ENCODE measurements around the gene KRTAP3-1. TPM values are rescaled to one million over a fixed set of nuclear protein-coding genes. Genes with fewer than 3 reads are reported as not detected.
"Not testable (repeated sequence)": the region's sequence is repeated elsewhere in the genome, so short reads cannot be mapped to it uniquely, and the experiment has no call there.

KRTAP3-1 gene
- total RNA-seq (not detected), total RNA-seq (0 reads per million in 172 experiments)
- not detected for polyA plus RNA-seq (2013, experiment 1 of 2)
- not detected for polyA plus RNA-seq (2013, experiment 2 of 2)

DNA sequence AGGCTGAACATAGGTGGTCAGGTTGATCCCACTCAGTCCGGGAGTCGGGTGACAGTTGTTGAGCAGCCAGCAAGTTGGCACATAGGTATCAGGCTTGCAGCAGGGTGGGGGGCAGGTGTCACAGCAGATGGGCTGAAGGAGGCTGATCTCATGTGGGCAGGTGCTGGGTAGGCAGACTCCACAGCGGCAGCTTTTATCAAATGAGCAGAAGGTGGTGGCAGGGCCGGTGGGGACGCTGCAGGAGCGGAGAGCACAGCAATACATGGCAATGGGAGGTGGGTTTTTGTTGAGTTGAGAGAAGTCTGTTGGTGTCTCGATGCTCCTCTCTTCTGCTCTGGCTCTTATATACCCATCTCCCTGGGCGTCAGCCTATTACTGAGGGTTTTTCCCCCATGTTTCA, at the start of gene KRTAP3-1:
KRTAP3-1 (minus strand) TSS at position 318 of the 400 bp plus-strand sequence; CDS start at position 264, 54 bp downstream.
- DNase-seq (no peak), ATAC-seq (ENCODE audit: poor library complexity) (no peak)
- Histone ChIP-seq H3K4me1 (ENCODE audit: insufficient read depth, low read length) (no peaks in the 10 kb centered on the region), H3K27me3 (ENCODE audit: control insufficient read depth in 1 of 2, insufficient read depth in 2 of 2, low read length in 2 of 2) (no peaks in the 10 kb centered on the region), H3K27ac (ENCODE audit: low read depth in 1 of 2, low read length in 2 of 2) (no peak within 1 kb of the TSS), H3K4me3 (ENCODE audit: low read length) (no peak within 1 kb of the TSS), H3K36me3 (ENCODE audit: insufficient read depth, low read length) (no peaks in the 10 kb centered on the region), H3K9me3 (ENCODE audit: control insufficient read depth in 1 of 2, insufficient read depth in 1 of 2, low read length in 2 of 2) (no peaks in the 10 kb centered on the region)
- no peak within 1 kb of the TSS for H3K4me3 Mint-ChIP-seq
- no peaks in the 10 kb centered on the region for H3K4me1 Mint-ChIP-seq (ENCODE audit: low read depth)
- H3K36me3 Mint-ChIP-seq (ENCODE audit: low read depth) = no peaks in the 10 kb centered on the region
- no peaks in the 10 kb centered on the region for H3K9me3 Mint-ChIP-seq
- TF ChIP-seq, protein P1, sequence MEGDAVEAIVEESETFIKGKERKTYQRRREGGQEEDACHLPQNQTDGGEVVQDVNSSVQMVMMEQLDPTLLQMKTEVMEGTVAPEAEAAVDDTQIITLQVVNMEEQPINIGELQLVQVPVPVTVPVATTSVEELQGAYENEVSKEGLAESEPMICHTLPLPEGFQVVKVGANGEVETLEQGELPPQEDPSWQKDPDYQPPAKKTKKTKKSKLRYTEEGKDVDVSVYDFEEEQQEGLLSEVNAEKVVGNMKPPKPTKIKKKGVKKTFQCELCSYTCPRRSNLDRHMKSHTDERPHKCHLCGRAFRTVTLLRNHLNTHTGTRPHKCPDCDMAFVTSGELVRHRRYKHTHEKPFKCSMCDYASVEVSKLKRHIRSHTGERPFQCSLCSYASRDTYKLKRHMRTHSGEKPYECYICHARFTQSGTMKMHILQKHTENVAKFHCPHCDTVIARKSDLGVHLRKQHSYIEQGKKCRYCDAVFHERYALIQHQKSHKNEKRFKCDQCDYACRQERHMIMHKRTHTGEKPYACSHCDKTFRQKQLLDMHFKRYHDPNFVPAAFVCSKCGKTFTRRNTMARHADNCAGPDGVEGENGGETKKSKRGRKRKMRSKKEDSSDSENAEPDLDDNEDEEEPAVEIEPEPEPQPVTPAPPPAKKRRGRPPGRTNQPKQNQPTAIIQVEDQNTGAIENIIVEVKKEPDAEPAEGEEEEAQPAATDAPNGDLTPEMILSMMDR (IDR thresholded peaks at IDR 0.05) = no peak
- ChIA-PET POLR2A (no interaction called here), CTCF (no interaction called here)
- H3K27me3 Mint-ChIP-seq = peaks cover 11% of the 10 kb centered on the region
- intact Hi-C loops (cut with DNase I, micrococcal nuclease) = no loop called here
- H3K27ac Mint-ChIP-seq = no peak within 1 kb of the TSS

DNA sequence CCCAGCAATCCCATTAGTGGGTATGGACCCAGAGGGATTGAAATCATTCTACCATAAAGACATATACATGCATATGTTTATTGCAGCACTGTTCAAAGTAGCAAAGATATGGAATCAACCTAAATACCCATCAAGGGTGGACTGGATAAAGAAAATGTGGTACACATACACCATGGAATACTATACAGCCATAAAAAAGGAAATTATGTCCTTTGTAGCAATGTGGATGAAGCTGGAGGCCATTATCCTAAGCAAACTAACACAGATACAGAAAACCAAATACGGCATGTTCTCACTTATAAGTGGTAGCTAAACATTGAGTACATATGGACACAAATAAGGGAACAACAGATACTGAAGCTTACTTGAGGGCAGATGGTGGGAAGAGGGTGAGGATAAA, 48.6 kb upstream of the KRTAP3-1 start:
- H3K9me3 ChIP-seq (ENCODE audit: control insufficient read depth in 1 of 2, insufficient read depth in 1 of 2, low read length in 2 of 2) = no peaks in the 10 kb centered on the region
- peaks cover 7% of the 10 kb centered on the region for H3K9me3 Mint-ChIP-seq
- ATAC-seq (ENCODE audit: poor library complexity) (no peak), DNase-seq (no peak)
- H3K27ac Mint-ChIP-seq = no peak overlapping the region
- no peaks in the 10 kb centered on the region for H3K36me3 Mint-ChIP-seq (ENCODE audit: low read depth)
- TF ChIP-seq, protein P1 (IDR thresholded peaks at IDR 0.05) = no peak
- no peaks in the 10 kb centered on the region for H3K36me3 ChIP-seq (ENCODE audit: insufficient read depth, low read length)
- no peak overlapping the region for H3K4me3 Mint-ChIP-seq
- H3K27ac ChIP-seq (ENCODE audit: low read depth in 1 of 2, low read length in 2 of 2) = no peak overlapping the region
- POLR2A ChIA-PET = no interaction called here
- peaks cover 62% of the 10 kb centered on the region for H3K27me3 Mint-ChIP-seq
- intact Hi-C loops (cut with DNase I, micrococcal nuclease) = no loop called here
- CTCF ChIA-PET = no interaction called here
- H3K27me3 ChIP-seq (ENCODE audit: control insufficient read depth in 1 of 2, insufficient read depth in 2 of 2, low read length in 2 of 2) = peaks cover 0 to 10% of the 10 kb centered on the region in 2 experiments
- H3K4me1 ChIP-seq (ENCODE audit: insufficient read depth, low read length) = no peaks in the 10 kb centered on the region
- H3K4me3 ChIP-seq (ENCODE audit: low read length) = no peak overlapping the region
- H3K4me1 Mint-ChIP-seq (ENCODE audit: low read depth) = no peaks in the 10 kb centered on the region

DNA sequence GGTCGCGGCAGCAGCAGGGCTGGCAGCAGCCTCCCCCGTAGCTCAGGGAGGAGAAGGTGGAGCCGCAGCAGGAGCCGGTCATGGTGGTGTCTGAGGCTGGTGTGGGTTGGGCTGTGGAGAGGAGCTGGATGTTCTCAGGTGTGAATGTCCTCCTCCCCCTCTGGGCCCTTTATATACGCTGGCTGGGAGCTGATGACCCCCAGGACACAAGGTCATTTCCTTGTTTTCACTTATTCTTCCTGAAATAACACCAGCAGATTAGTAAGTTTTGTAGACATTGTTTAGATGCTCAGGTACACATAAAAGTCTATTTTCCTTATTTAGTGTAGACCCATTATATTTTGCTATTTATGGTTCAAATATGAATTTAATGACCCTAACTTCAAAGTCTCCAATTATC, 46.2 kb upstream of the KRTAP3-1 start, which contains the start of gene KRTAP2-2:
KRTAP2-2 (minus strand) TSS at position 101 of the 400 bp plus-strand sequence; CDS start at position 82, 19 bp downstream.
- H3K4me1 Mint-ChIP-seq (ENCODE audit: low read depth); H3K27ac Mint-ChIP-seq; CTCF ChIA-PET; H3K36me3 Mint-ChIP-seq (ENCODE audit: low read depth); H3K27me3 ChIP-seq (ENCODE audit: control insufficient read depth in 1 of 2, insufficient read depth in 2 of 2, low read length in 2 of 2); ATAC-seq (ENCODE audit: poor library complexity); H3K9me3 ChIP-seq (ENCODE audit: control insufficient read depth in 1 of 2, insufficient read depth in 1 of 2, low read length in 2 of 2); H3K4me3 ChIP-seq (ENCODE audit: low read length); H3K27ac ChIP-seq (ENCODE audit: low read depth in 1 of 2, low read length in 2 of 2); H3K4me1 ChIP-seq (ENCODE audit: insufficient read depth, low read length); H3K9me3 Mint-ChIP-seq; POLR2A ChIA-PET; H3K36me3 ChIP-seq (ENCODE audit: insufficient read depth, low read length); DNase-seq; H3K4me3 Mint-ChIP-seq: not testable (repeated sequence)
- peaks cover 46% of the 10 kb centered on the region for H3K27me3 Mint-ChIP-seq
- intact Hi-C loops (cut with DNase I, micrococcal nuclease) = loop anchor here in 1 of 2 experiments (1.0 kb wide), 1 partner anchor 40 kb away; no protein-coding TSS in a partner anchor

DNA sequence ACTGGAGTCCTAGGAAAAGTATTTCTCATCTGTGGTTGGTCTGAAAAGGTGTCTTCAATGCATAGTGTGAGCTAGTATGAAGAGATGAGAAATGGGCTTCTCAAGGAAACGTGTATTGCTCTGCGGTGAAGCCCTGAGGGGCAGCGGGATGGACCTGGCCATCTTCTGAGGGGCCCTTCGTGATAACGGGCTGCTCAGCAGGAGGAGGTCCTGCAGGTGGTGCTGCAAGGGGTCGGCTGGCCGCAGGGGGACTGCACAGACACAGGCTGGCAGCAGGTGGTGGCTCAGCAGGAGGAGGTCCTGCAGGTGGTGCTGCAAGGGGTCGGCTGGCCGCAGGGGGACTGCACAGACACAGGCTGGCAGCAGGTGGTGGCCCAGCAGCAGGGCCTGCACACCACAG, 45.6 kb upstream of the KRTAP3-1 start:
- H3K4me3 ChIP-seq (ENCODE audit: low read length); POLR2A ChIA-PET; H3K27ac Mint-ChIP-seq; H3K4me3 Mint-ChIP-seq; H3K4me1 Mint-ChIP-seq (ENCODE audit: low read depth); DNase-seq; H3K36me3 Mint-ChIP-seq (ENCODE audit: low read depth); ATAC-seq (ENCODE audit: poor library complexity); H3K4me1 ChIP-seq (ENCODE audit: insufficient read depth, low read length); H3K27ac ChIP-seq (ENCODE audit: low read depth in 1 of 2, low read length in 2 of 2); H3K36me3 ChIP-seq (ENCODE audit: insufficient read depth, low read length); H3K27me3 ChIP-seq (ENCODE audit: control insufficient read depth in 1 of 2, insufficient read depth in 2 of 2, low read length in 2 of 2); intact Hi-C loops (cut with DNase I, micrococcal nuclease); H3K9me3 ChIP-seq (ENCODE audit: control insufficient read depth in 1 of 2, insufficient read depth in 1 of 2, low read length in 2 of 2); CTCF ChIA-PET; H3K9me3 Mint-ChIP-seq: not testable (repeated sequence)
- H3K27me3 Mint-ChIP-seq = peaks cover 42% of the 10 kb centered on the region
